ENCODE measurements around the gene MAZ. TPM values are rescaled to one million over a fixed set of nuclear protein-coding genes. Genes with fewer than 3 reads are reported as not detected.
"Not testable (repeated sequence)": the region's sequence is repeated elsewhere in the genome, so short reads cannot be mapped to it uniquely, and the experiment has no call there.

MAZ gene
- total RNA-seq, 2 experiments from 2014 or later, result 411 to 434 TPM

- Mint-ChIP-seq H3K36me3 (peaks cover 29% of the 10 kb centered on the region), H3K27me3 (no peaks in the 10 kb centered on the region), H3K4me3 (peak overlapping the region; percentile 96), H3K27ac (peak overlapping the region; percentile 96), H3K4me1 (peaks cover 42% of the 10 kb centered on the region), H3K9me3 (ENCODE audit: low read depth) (no peaks in the 10 kb centered on the region)
- no peak for ATAC-seq
- no peak for DNase-seq
- CTCF ChIA-PET, result interaction anchor here (0.6 to 10.5 kb wide), 24 partner anchors 10 to 100 kb away, joined by 3 to 104 read pairs (median 8); partner anchors contain the start of genes C16orf54, MAZ, MVP and PAGR1
These were observed 15.1 kb upstream of the MAZ start for GRCh38 chr16:29790949-29791844.

GRCh38 chr16:29791845-29792807 lies 14.2 kb upstream of the MAZ start:
- Mint-ChIP-seq H3K36me3 (peaks cover 37% of the 10 kb centered on the region), H3K4me3 (peak overlapping the region; percentile 96), H3K9me3 (ENCODE audit: low read depth) (no peaks in the 10 kb centered on the region), H3K4me1 (peaks cover 42% of the 10 kb centered on the region), H3K27me3 (no peaks in the 10 kb centered on the region), H3K27ac (peak overlapping the region; percentile 96)
- DNase-seq, result no peak
- no peak for ATAC-seq
- CTCF ChIA-PET, result interaction anchor here (1.0 to 10.5 kb wide), 4 partner anchors 11 to 91 kb away, joined by 3 to 104 read pairs (median 19); no protein-coding TSS in a partner anchor

GRCh38 chr16:29793153-29793552 lies 13.2 kb upstream of the MAZ start:
- CTCF ChIA-PET, result interaction anchor here (1.3 to 10.5 kb wide), 3 partner anchors 11 to 92 kb away, joined by 5 to 104 read pairs (median 8); no protein-coding TSS in a partner anchor
- not testable (repeated sequence) for ATAC-seq; H3K27me3 Mint-ChIP-seq; DNase-seq; H3K9me3 Mint-ChIP-seq (ENCODE audit: low read depth); H3K4me3 Mint-ChIP-seq
- Mint-ChIP-seq H3K4me1 (peaks cover 42% of the 10 kb centered on the region), H3K36me3 (peaks cover 46% of the 10 kb centered on the region), H3K27ac (peak overlapping the region; percentile 69)

GRCh38 chr16:29794231-29794710 lies 12.1 kb upstream of the MAZ start:
- Mint-ChIP-seq H3K27ac (peak overlapping the region; percentile 27), H3K36me3 (peaks cover 55% of the 10 kb centered on the region), H3K27me3 (no peaks in the 10 kb centered on the region), H3K4me1 (peaks cover 40% of the 10 kb centered on the region), H3K9me3 (ENCODE audit: low read depth) (no peaks in the 10 kb centered on the region), H3K4me3 (no peak overlapping the region)
- ATAC-seq (no peak), DNase-seq (no peak)
- CTCF ChIA-PET, result interaction anchor here (1.0 to 2.1 kb wide), 6 partner anchors 9 to 93 kb away, joined by 3 to 8 read pairs (median 6); partner anchors contain the start of gene PAGR1

- Mint-ChIP-seq H3K27ac (no peak overlapping the region), H3K4me3 (no peak overlapping the region)
- CTCF ChIA-PET, result interaction anchor here (2.9 to 3.6 kb wide), 3 partner anchors 12 to 102 kb away, joined by 23 to 35 read pairs (median 29); partner anchors contain the start of genes KIF22 and PAGR1
These were observed 3.9 kb upstream of the MAZ start for GRCh38 chr16:29802416-29802935.

GRCh38 chr16:29804020-29804419 lies 2.3 kb upstream of the MAZ start:
- Mint-ChIP-seq H3K9me3 (ENCODE audit: low read depth) (no peaks in the 10 kb centered on the region), H3K4me1 (peaks cover 31% of the 10 kb centered on the region), H3K36me3 (peaks cover 54% of the 10 kb centered on the region), H3K27ac (peak overlapping the region; percentile 96), H3K4me3 (peak overlapping the region; percentile 94), H3K27me3 (no peaks in the 10 kb centered on the region)
- no peak for DNase-seq
- CTCF ChIA-PET, result interaction anchor here (1.3 to 3.6 kb wide), 7 partner anchors 10 to 228 kb away, joined by 5 to 35 read pairs (median 11); partner anchors contain the start of genes KIF22 and PAGR1
- no peak for ATAC-seq

More at GRCh38 chr16:29802416-29802935, 3.9 kb upstream of the MAZ start:
- DNase-seq, result no peak
- no peak for ATAC-seq
- no peaks in the 10 kb centered on the region for H3K9me3 Mint-ChIP-seq (ENCODE audit: low read depth)
- peaks cover 52% of the 10 kb centered on the region for H3K36me3 Mint-ChIP-seq
- no peaks in the 10 kb centered on the region for H3K27me3 Mint-ChIP-seq
- H3K4me1 Mint-ChIP-seq, result peaks cover 23% of the 10 kb centered on the region

- peak; percentile 52 for DNase-seq
- Mint-ChIP-seq H3K36me3 (peaks cover 50% of the 10 kb centered on the region), H3K4me3 (peak overlapping the region; percentile 94), H3K27ac (peak overlapping the region; percentile 96), H3K4me1 (peaks cover 35% of the 10 kb centered on the region), H3K27me3 (no peaks in the 10 kb centered on the region), H3K9me3 (ENCODE audit: low read depth) (no peaks in the 10 kb centered on the region)
- ATAC-seq, result no peak
- CTCF ChIA-PET, result interaction anchor here (1.3 to 3.6 kb wide), 7 partner anchors 11 to 228 kb away, joined by 5 to 35 read pairs (median 11); partner anchors contain the start of genes KIF22 and PAGR1
These were observed 1.7 kb upstream of the MAZ start for GRCh38 chr16:29804455-29805231.

- ATAC-seq, result peak; percentile 70
- CTCF ChIA-PET, result interaction anchor here (2.0 to 3.6 kb wide), 3 partner anchors 15 to 105 kb away, joined by 11 to 35 read pairs (median 29); partner anchors contain the start of gene KIF22
- H3K36me3 Mint-ChIP-seq, result peaks cover 57% of the 10 kb centered on the region
These were observed 864 bp upstream of the MAZ start for GRCh38 chr16:29805232-29806098.

GRCh38 chr16:29806641-29807425 lies 504 bp downstream of the MAZ start:
- H3K27me3 Mint-ChIP-seq, result peaks cover 3% of the 10 kb centered on the region
- H3K4me1 Mint-ChIP-seq, result peaks cover 55% of the 10 kb centered on the region
- CTCF ChIA-PET, result interaction anchor here (1.1 to 3.6 kb wide), 9 partner anchors 11 to 248 kb away, joined by 3 to 87 read pairs (median 9); partner anchors contain the start of genes KIF22, MVP and PAGR1

More at GRCh38 chr16:29805232-29806098, 864 bp upstream of the MAZ start:
- DNase-seq, result peak; percentile 99
- Mint-ChIP-seq H3K4me1 (peaks cover 43% of the 10 kb centered on the region), H3K27me3 (no peaks in the 10 kb centered on the region), H3K9me3 (ENCODE audit: low read depth) (no peaks in the 10 kb centered on the region), H3K27ac (peak overlapping the region; percentile 96), H3K4me3 (peak overlapping the region; percentile 94)

GRCh38 chr16:29807426-29808218 lies 1.3 kb downstream of the MAZ start:
- peak overlapping the region; percentile 99 for H3K27ac Mint-ChIP-seq
- peak; percentile 28 for ATAC-seq
- peaks cover 56% of the 10 kb centered on the region for H3K4me1 Mint-ChIP-seq
- peak; percentile 95 for DNase-seq
- peaks cover 49% of the 10 kb centered on the region for H3K36me3 Mint-ChIP-seq
- H3K4me3 Mint-ChIP-seq, result peak overlapping the region; percentile 96
- CTCF ChIA-PET, result interaction anchor here (0.7 to 3.6 kb wide), 15 partner anchors 11 to 247 kb away, joined by 3 to 87 read pairs (median 5); partner anchors contain the start of genes KIF22, MVP and PAGR1
- H3K27me3 Mint-ChIP-seq, result peaks cover 9% of the 10 kb centered on the region
- no peaks in the 10 kb centered on the region for H3K9me3 Mint-ChIP-seq (ENCODE audit: low read depth)

More at GRCh38 chr16:29806641-29807425, 504 bp downstream of the MAZ start:
- no peaks in the 10 kb centered on the region for H3K9me3 Mint-ChIP-seq (ENCODE audit: low read depth)
- ATAC-seq (no peak), DNase-seq (peak; percentile 82)
- H3K27ac Mint-ChIP-seq, result peak overlapping the region; percentile 99
- peak overlapping the region; percentile 96 for H3K4me3 Mint-ChIP-seq
- peaks cover 52% of the 10 kb centered on the region for H3K36me3 Mint-ChIP-seq
